ENCODE results near the gene HMG20B.

DNA sequence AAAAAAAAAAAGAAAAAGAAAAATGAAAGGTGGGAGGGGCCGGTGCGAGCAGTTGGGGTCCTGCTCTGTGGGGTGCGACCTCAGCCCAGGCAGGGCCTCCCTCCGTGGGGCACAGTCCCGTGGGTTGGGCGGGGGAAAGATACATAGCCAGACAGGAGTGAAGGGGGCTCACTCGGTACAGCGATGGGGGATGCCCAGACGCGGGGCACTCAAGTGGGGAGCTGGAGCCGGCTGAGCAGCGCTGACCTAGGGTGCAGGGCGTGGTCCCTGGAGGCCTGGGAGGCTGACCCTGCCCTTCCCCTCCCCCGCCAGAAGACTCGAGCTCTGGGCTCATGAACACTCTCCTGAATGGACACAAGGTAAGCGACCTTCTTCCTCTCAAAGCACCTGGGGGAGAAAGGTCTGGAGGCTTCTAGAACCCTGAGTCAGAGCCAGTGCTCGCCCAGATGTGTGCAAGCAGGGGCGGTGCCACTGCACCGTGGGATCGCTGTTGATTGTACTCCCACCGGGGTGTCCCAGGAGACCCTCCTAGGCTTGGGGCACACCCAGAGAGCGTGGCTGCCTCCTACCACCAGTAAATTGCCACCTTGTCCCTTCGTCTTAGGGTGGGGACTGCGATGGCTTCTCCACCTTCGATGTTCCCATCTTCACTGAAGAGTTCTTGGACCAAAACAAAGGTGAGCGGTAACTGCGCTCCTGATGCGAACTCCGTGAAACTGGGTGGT lies 3.4 kb downstream of the HMG20B start:
- TF ChIP-seq CTCF (IDR thresholded peaks at IDR 0.05; ENCODE audit: insufficient read depth, low read length) (no peak), REST (IDR thresholded peaks at IDR 0.05; ENCODE audit: insufficient replicate concordance, low read depth) (no peak), POLR2AphosphoS5 (IDR thresholded peaks at IDR 0.05; ENCODE audit: low read depth) (no peak), SPI1 (IDR thresholded peaks at IDR 0.05; ENCODE audit: borderline replicate concordance, low read depth) (no peak), GABPA (IDR thresholded peaks at IDR 0.05; ENCODE audit: low read depth) (no peak)

All from HL-60 (cell line).